IPS-18c (cell line): ENCODE results near the gene RAB24.
A peak's percentile ranks its signal among the peaks of the same experiment; 100 is the strongest.
"Not testable (repeated sequence)": the region's sequence is repeated elsewhere in the genome, so short reads cannot be mapped to it uniquely, and the experiment has no call there.

ENCODE experiments used
- H3K4me3 ChIP-seq: 2 replicates; pipeline ENCODE4 v1.7.0; 2013; ENCODE audit warnings: low read depth, mild to moderate bottlenecking, low read length, moderate library complexity; ENCODE audit not compliant: insufficient read depth
- H3K9me3 ChIP-seq: one replicate; pipeline ENCODE4 v1.6.1; 2013; ENCODE audit warnings: mild to moderate bottlenecking, low read length, moderate library complexity; ENCODE audit not compliant: control insufficient read depth, insufficient read depth

The RAB24 gene

DNA sequence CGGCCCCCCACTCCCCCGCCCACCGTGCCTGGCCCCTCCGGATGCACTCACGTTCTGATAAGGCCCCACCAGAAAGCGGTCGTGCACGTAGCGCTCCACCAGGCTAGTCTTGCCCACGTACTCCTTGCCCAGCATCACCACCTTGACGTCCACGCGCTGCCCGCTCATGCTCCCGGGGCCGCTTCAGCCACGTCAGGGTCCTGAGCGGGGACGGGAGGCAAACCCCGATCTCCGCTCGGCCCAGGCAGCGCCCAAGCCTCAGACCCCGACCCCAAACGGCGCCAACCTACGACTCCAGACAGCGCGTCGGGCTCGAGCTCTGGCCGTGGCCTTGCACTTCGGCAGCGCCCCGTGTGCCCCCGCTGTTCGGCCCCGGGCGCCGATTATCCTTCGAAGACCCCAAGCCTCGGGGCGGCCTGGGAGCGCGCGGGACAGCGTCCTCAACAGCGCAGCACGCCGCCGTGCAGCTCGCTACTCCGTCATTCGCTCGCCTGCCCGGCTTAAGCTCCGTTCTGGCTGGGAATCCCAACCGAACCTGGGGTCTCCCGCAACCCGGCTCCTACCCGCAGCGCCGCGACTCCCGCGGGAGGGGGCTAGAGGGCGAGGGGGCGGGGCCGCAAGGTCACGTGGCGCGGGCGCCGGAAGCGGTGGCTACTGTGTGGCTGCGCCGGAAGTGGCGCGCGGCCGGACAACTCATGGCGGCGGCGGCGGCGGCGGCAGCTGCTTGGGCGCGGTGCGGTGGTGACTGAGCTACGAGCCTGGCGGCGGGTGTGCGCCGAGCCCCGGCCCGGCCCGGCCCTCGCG lies at the start of gene RAB24, which contains the start of gene PRELID1:
Gene RAB24, minus strand, starts transcription at position 599 of the 804 bp plus-strand sequence. Its CDS starts 431 bp downstream, at position 168.
Gene PRELID1, plus strand, starts transcription at position 679 of the 804 bp plus-strand sequence. CDS start 187 bp downstream, outside the sequence.
- no peaks in the 10 kb centered on the region for H3K9me3 ChIP-seq
- H3K4me3 ChIP-seq = peak within 1 kb of the TSS; percentile 91

- Histone ChIP-seq H3K9me3 (no peaks in the 10 kb centered on the region), H3K4me3 (no peak overlapping the region)
Observed at GRCh38 chr5:177353093-177353492, 49.6 kb upstream of the RAB24 start.

DNA sequence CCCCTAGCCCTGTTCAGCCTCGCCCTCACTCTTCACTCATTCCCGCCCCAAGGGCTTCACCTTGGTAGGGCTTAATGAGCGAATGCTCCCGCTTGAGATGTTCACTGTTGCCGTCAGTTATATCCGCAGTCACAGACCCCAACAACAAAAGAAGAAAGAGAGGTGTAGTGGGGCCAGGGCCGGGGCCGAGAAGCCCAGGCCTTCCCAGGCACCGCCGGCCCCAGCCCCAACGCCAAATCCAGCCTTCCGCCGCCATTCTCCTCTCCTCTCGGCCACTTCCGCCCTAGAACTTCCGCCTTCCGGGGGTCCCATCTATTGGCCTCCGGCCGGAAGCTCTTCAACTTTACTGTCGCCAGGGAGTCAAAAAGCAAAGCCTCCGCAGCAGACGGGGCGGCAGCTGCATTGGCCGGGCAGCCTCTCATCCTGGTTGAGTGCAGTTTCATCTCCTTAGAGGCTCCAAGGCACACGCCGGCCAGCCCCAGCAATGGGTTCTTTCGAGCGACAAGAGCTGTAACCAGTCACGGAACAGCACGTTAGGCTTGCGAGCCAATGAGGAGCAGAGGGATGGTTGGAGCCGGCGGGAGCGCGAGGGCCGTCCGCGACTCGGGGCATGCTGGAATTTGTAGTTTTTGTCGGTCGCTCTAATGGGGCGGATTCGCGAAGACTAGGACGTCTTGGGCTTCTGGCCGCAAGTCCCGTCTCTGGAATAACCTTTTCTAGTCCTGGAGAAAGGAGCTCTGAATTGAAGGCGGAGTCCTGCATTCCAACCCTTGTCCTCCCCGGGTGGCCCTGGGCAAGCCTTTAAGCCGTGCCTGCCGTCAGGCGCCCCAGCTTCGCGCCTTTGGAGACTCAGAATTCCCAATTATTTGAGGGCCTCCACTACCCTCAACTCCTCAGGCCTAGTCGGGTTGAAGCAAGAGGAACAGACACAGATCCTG lies 48.1 kb upstream of the RAB24 start, which contains the start of gene LMAN2:
Gene LMAN2, minus strand, starts transcription at position 277 of the 938 bp plus-strand sequence. Its CDS starts 21 bp downstream, at position 256.
- H3K4me3 ChIP-seq = peak within 1 kb of the TSS; percentile 97
- H3K9me3 ChIP-seq = no peaks in the 10 kb centered on the region

- H3K9me3 ChIP-seq = no peaks in the 10 kb centered on the region
Observed at GRCh38 chr5:177350776-177351391, 47.4 kb upstream of the RAB24 start.

GRCh38 chr5:177349762-177350161 lies 46.2 kb upstream of the RAB24 start:
- Histone ChIP-seq H3K9me3 (no peaks in the 10 kb centered on the region), H3K4me3 (no peak overlapping the region; the same call in 1 of the 2 replicates)

More at GRCh38 chr5:177350776-177351391, 47.4 kb upstream of the RAB24 start:
- peak overlapping the region; percentile 97 for H3K4me3 ChIP-seq

GRCh38 chr5:177349362-177349647 lies 45.8 kb upstream of the RAB24 start:
- H3K9me3 ChIP-seq = no peaks in the 10 kb centered on the region
- no peak overlapping the region for H3K4me3 ChIP-seq

DNA sequence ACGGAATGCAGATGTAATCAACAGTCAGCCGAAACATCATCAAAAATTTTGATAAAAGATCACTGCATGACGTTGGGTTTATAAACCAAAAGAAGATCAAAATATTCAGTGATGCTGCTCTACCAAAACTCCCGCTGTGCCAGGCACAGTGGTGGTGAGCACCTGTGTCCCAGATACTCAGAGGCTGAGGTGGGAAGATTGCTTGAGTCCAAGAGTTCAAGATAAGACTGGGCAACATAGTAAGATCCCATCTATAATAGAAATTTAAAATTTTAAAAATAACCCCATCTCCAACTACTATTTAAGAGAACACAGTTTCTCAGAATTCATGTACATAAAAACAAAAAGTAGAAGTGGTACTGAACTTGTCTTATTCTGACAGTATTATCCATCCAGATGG lies 44.2 kb upstream of the RAB24 start:
- Histone ChIP-seq H3K9me3 (no peaks in the 10 kb centered on the region), H3K4me3 (no peak overlapping the region)

GRCh38 chr5:177346820-177347219 lies 43.3 kb upstream of the RAB24 start:
- H3K9me3 ChIP-seq = no peaks in the 10 kb centered on the region

GRCh38 chr5:177344891-177345290 lies 41.4 kb upstream of the RAB24 start:
- H3K4me3 ChIP-seq = no peak overlapping the region
- no peaks in the 10 kb centered on the region for H3K9me3 ChIP-seq

More at GRCh38 chr5:177346820-177347219, 43.3 kb upstream of the RAB24 start:
- no peak overlapping the region for H3K4me3 ChIP-seq

DNA sequence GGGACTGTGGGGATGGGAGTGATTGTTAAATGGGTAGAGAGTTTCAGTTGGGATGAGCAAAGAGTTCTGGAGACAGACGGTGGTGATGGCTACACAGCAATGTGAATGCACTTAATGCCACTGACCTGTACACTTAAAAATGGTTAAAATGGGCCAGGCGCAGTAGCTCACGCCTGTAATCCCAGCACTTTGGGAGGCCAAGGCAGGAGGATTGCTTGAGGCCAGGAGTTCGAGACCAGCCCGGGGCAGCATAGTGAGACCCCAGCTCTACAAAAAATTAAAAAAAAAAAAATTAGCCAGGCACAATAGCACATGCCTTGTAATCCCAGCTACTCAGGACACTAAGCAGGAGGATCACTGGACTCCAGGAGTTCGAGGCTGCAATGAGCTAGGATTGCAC lies 40.3 kb upstream of the RAB24 start:
- Histone ChIP-seq H3K4me3 (no peak overlapping the region), H3K9me3 (no peaks in the 10 kb centered on the region)

DNA sequence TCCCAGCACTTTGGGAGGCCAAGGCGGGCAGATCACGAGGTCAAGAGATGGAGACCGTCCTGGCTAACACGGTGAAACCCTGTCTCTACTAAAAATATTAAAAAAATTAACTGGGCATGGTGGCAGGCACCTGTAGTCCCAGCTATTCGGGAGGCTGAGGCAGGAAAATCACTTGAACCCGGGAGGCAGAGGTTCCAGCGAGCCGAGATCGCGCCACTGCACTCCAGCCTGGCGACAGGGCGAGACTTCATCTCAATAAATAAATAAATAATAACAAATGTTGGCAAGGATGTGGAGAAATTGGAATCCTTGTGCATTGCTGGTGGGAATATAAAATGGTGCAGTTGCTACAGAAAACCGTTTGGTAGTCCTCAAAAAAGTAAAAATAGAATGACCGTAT lies 39.5 kb upstream of the RAB24 start:
- not testable (repeated sequence) for H3K4me3 ChIP-seq, H3K9me3 ChIP-seq

DNA sequence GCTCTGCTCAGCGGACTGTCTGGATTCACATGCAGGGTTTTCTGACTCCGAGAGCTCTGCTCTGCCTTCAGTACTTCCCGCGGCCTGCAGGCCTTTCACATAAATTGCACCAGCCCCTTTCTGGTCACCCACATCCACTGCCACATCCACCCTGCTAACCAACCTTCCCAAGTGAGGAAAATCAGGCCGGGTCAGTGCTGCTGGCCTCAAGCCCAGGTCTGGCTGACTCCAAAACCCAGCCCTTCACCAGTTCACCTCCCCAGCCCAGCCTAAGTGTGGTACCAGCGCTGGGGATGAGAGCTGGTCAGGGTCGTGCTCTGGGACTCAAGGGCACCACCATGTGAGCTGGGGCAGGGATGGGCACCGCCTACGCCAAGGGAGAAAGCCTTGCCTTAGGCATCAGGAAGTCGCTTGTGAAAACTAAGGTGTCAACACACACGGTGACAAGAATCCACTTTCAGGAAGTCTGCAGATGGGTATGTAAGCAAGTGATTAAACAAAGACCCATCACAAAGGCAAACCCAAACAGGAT lies 35.7 kb upstream of the RAB24 start:
- Histone ChIP-seq H3K4me3 (no peak overlapping the region), H3K9me3 (no peaks in the 10 kb centered on the region)

GRCh38 chr5:177338251-177339106 lies 35.0 kb upstream of the RAB24 start:
- Histone ChIP-seq H3K9me3 (no peaks in the 10 kb centered on the region), H3K4me3 (no peak overlapping the region)

- H3K4me3 ChIP-seq = no peak overlapping the region
- H3K9me3 ChIP-seq = no peaks in the 10 kb centered on the region
Observed at GRCh38 chr5:177336603-177337494, 33.3 kb upstream of the RAB24 start.

- Histone ChIP-seq H3K9me3 (no peaks in the 10 kb centered on the region), H3K4me3 (no peak overlapping the region)
Observed at GRCh38 chr5:177336112-177336511, 32.6 kb upstream of the RAB24 start.

- no peak overlapping the region for H3K4me3 ChIP-seq
- H3K9me3 ChIP-seq = no peaks in the 10 kb centered on the region
Observed at GRCh38 chr5:177335701-177336065, 32.2 kb upstream of the RAB24 start.
